ENCODE results near the gene RNPEPL1.

- TF ChIP-seq FOXM1 (IDR thresholded peaks at IDR 0.05; ENCODE audit: borderline replicate concordance), result no peak
- TF ChIP-seq SP1 (IDR thresholded peaks at IDR 0.05), result no peak
- no peak for TF ChIP-seq BHLHE40 (IDR thresholded peaks at IDR 0.05; ENCODE audit: borderline replicate concordance)
- TF ChIP-seq ARNT (IDR thresholded peaks at IDR 0.05), result no peak
- TF ChIP-seq PKNOX1 (IDR thresholded peaks at IDR 0.05), result no peak
- no peak for TF ChIP-seq L3MBTL2 (conservative IDR thresholded peaks at IDR 0.05)
- TF ChIP-seq SUZ12 (IDR thresholded peaks at IDR 0.05), result no peak
- no peak for TF ChIP-seq CTBP1 (IDR thresholded peaks at IDR 0.05; ENCODE audit: borderline replicate concordance)
- no peak for TF ChIP-seq LEF1 (IDR thresholded peaks at IDR 0.05; ENCODE audit: borderline replicate concordance)
- TF ChIP-seq ZNF384 (IDR thresholded peaks at IDR 0.05), result no peak
Observed at GRCh38 chr2:240532031-240532775, 36.1 kb upstream of the RNPEPL1 start.
